HepG2 (cell line): Measurements from ENCODE around the gene PALMD. TPM values are rescaled to one million over a fixed set of nuclear protein-coding genes. Genes with fewer than 3 reads are reported as not detected.

Experiments used
- ATAC-seq: fragments of 200-7000 bp; cut with Tn5 transposase; 3 replicates; pipeline ENCODE4 v1.9.1; 2020; ENCODE audit warnings: mild to moderate bottlenecking, moderate library complexity
- BruUV-seq: library from RNA; stranded (reverse); fragments of 400-500 nt; replicated peaks from 2 replicates; lab custom pipeline; 2021; lab: Mats Ljungman, UMichigan
- CTCF ChIA-PET: fragments of 300-600 bp; formaldehyde crosslinking; extraction: SDS; loops from one replicate; lab custom pipeline; 2021; ENCODE audit warnings: low total read pairs, inconsistent platforms, low intra/inter-chr PET ratio; lab: Yijun Ruan, JAX
- POLR2A ChIA-PET: fragments of 350-600 bp; sonication (Branson Sonifier 250); formaldehyde crosslinking; loops from one replicate; lab custom pipeline; 2020; ENCODE audit warnings: antibody characterized with exemption, inconsistent platforms; lab: Yijun Ruan, JAX
- DNase-seq: peaks from one replicate; pipeline ENCODE4 v3.0.0-alpha.2; 2015; ENCODE audit warnings: low spot score
- FAIRE-seq: peaks from 3 replicates; lab custom pipeline; 2011; peaks lifted over from hg19 to GRCh38; lab: Jason Lieb, UNC
- H2AFZ ChIP-seq: one replicate; pipeline ENCODE4 v1.6.1; 2011; ENCODE audit warnings: low read length, inconsistent platforms
- H3K27ac ChIP-seq: fragments of 300-600 bp; 3 replicates; pipeline ENCODE4 v1.8.0; 2011; ENCODE audit warnings: mixed run types, mild to moderate bottlenecking, mixed read lengths, low read length, inconsistent platforms; ENCODE audit not compliant: insufficient read depth; ENCODE audit errors: extremely low read length
- H3K27me3 ChIP-seq, 2 experiments: fragments of 200-600 bp in 1 of 2; 2 replicates in 1 of 2; 3 replicates in 1 of 2; pipeline versions ENCODE4 v1.6.0 to v1.8.0; 2011; ENCODE audit warnings: low read length in 2 of 2, mild to moderate bottlenecking in 2 of 2, moderate library complexity in 2 of 2, inconsistent platforms in 1 of 2; ENCODE audit not compliant: insufficient read depth in 2 of 2, control insufficient read depth in 1 of 2
- H3K36me3 ChIP-seq, 2 experiments: fragments of 200-600 bp in 1 of 2; replicated peaks in 1 of 2; 2 replicates in 1 of 2; 3 replicates in 1 of 2; pipeline versions ENCODE4 v1.5.1 to v1.8.0; 2011; ENCODE audit warnings: low read length in 2 of 2, inconsistent platforms in 1 of 2; ENCODE audit not compliant: insufficient read depth in 2 of 2, control insufficient read depth in 1 of 2
- H3K4me1 ChIP-seq: 2 replicates; pipeline ENCODE4 v1.5.1; 2012; ENCODE audit warnings: low read length, inconsistent platforms; ENCODE audit not compliant: insufficient read depth
- H3K4me2 ChIP-seq: 2 replicates; pipeline ENCODE4 v1.6.0; 2011; ENCODE audit warnings: low read depth, low read length, inconsistent platforms
- H3K4me3 ChIP-seq, 3 experiments: fragments of 200-600 bp in 1 of 3; sonication (generic), shearing (Covaris generic) in 1 of 3; replicated peaks in 1 of 3; 2 replicates each; pipeline ENCODE4 v1.5.1; 2011 to 2016; ENCODE audit warnings: low read length in 3 of 3, inconsistent platforms in 2 of 3, low read depth in 2 of 3, mild to moderate bottlenecking in 2 of 3, control low read depth in 1 of 3, mixed read lengths in 1 of 3; ENCODE audit not compliant: insufficient read depth in 1 of 3
- H3K79me2 ChIP-seq: one replicate; pipeline ENCODE4 v1.6.1; 2011; ENCODE audit warnings: low read length, inconsistent platforms; ENCODE audit not compliant: insufficient read depth
- H3K9ac ChIP-seq: 2 replicates; pipeline ENCODE4 v1.6.0; 2011; ENCODE audit warnings: mild to moderate bottlenecking, low read depth, low read length, inconsistent platforms; ENCODE audit not compliant: insufficient read depth
- H3K9me3 ChIP-seq: 2 replicates; pipeline ENCODE4 v1.5.1; 2012; ENCODE audit warnings: mild to moderate bottlenecking, low read length
- H4K20me1 ChIP-seq: 2 replicates; pipeline ENCODE4 v1.6.0; 2011; ENCODE audit warnings: inconsistent platforms, mild to moderate bottlenecking, low read length, moderate library complexity; ENCODE audit not compliant: insufficient read depth
- ETV5 ChIP-seq: IDR thresholded peaks from 2 replicates; pipeline ENCODE4 v1.6.1; 2018; ENCODE audit warnings: missing biosample characterization, missing genetic modification reagents, inconsistent platforms, borderline replicate concordance
- WGBS: methylation state at CpG from one replicate; pipeline ENCODE4 v1.1.6; 2017; ENCODE audit warnings: low lambda C conversion rate; 5-methylcytosine and 5-hydroxymethylcytosine counted together
- in situ Hi-C: cut with HindIII; loops from 2 replicates; pipeline ENCODE4 v1.10.0; 2017; ENCODE audit warnings: low pct_unique_long_range_greater_than_20kb; ENCODE audit not compliant: extremely low pct_ligation_motif_present
- intact Hi-C: fragments of 100-400 bp; cut with micrococcal nuclease; formaldehyde crosslinking; loops from one replicate; pipeline ENCODE4 v1.10.0; 2022; ENCODE audit not compliant: unreplicated experiment
- polyA plus RNA-seq, 8 experiments: library from polyadenylated mRNA; depleted of rRNA in 3 of 8; stranded (reverse) in 7 of 8; unstranded in 1 of 8; fragments of >200 nt; fragmentation: Illumina TruSeq in 4 of 8; extraction: Trizol in 4 of 8; gene quantifications; 2 replicates each; pipeline versions ENCODE4 v1.2.1 to v1.2.3, GENCODE V29; 2011 to 2016; ENCODE audit warnings: low read depth in 4 of 8, missing spikeins in 1 of 8, mixed read lengths in 1 of 8; ENCODE audit not compliant: insufficient read depth in 1 of 8
- total RNA-seq, 5 experiments: library from RNA; depleted of rRNA; stranded (reverse); fragments of >200 nt; fragmentation: Illumina TruSeq; extraction: Trizol; gene quantifications; 2 replicates each; pipeline ENCODE4 v1.2.3, GENCODE V29; 2016; ENCODE audit warnings: low read depth in 1 of 5
- TF ChIP-seq, protein P1 (sequence below): sonication (generic); formaldehyde crosslinking; IDR thresholded peaks from 2 replicates; pipeline ENCODE4 v1.4.0; 2020; ENCODE audit warnings: mild to moderate bottlenecking, missing genetic modification reagents

PALMD gene
- total and polyA plus RNA-seq, 2 of the 13 experiments (the other 11 are each of a cell fraction or from before 2014, with no cell fraction given) = 5.5 to 31.1 TPM

DNA sequence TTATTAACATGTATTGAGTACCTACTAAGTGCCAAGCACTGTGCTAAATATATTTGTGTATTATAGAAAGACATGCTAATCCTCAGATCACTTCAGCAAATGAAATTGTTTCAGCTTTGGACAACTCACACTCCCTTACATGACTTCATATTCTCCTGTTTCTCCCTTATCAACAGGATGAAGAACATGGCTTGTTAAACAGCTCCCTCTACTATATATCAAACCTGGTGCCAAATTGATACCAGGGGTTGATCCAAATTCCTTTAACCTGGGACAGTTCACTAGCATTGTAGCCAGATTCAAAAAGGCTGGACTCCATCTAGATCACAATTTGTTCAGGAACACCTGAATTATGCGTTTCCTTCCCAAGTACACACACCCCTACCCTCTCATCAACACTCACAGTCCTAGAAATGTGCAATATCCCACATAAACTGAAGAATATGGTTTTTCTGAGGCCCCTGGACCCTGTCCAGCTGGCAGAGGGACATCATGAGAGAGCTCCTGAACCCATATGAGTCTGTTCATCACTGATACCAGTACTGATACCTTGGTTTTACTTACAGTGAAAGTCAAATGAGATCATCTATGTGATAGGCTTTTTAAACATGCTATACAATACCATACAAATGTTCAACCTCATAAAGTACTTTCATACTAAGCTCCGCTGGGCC lies 47.0 kb upstream of the PALMD start:
- in situ Hi-C loops = no loop called here
- DNase-seq (no peak), ATAC-seq (no peak), FAIRE-seq (no peak)
- Histone ChIP-seq H4K20me1 (no peaks in the 10 kb centered on the region), H3K36me3 (no peaks in the 10 kb centered on the region), H3K4me2 (no peak overlapping the region), H3K9ac (no peak overlapping the region), H3K79me2 (no peaks in the 10 kb centered on the region), H3K27ac (peak overlapping the region; percentile 10), H3K9me3 (no peaks in the 10 kb centered on the region), H3K27me3 (no peaks in the 10 kb centered on the region), H3K4me1 (peaks cover 55% of the 10 kb centered on the region)
- WGBS = 100% methylated on average over 2 of the region's 2 CpGs
- CTCF ChIA-PET = no interaction called here
- TF ChIP-seq, protein P1, sequence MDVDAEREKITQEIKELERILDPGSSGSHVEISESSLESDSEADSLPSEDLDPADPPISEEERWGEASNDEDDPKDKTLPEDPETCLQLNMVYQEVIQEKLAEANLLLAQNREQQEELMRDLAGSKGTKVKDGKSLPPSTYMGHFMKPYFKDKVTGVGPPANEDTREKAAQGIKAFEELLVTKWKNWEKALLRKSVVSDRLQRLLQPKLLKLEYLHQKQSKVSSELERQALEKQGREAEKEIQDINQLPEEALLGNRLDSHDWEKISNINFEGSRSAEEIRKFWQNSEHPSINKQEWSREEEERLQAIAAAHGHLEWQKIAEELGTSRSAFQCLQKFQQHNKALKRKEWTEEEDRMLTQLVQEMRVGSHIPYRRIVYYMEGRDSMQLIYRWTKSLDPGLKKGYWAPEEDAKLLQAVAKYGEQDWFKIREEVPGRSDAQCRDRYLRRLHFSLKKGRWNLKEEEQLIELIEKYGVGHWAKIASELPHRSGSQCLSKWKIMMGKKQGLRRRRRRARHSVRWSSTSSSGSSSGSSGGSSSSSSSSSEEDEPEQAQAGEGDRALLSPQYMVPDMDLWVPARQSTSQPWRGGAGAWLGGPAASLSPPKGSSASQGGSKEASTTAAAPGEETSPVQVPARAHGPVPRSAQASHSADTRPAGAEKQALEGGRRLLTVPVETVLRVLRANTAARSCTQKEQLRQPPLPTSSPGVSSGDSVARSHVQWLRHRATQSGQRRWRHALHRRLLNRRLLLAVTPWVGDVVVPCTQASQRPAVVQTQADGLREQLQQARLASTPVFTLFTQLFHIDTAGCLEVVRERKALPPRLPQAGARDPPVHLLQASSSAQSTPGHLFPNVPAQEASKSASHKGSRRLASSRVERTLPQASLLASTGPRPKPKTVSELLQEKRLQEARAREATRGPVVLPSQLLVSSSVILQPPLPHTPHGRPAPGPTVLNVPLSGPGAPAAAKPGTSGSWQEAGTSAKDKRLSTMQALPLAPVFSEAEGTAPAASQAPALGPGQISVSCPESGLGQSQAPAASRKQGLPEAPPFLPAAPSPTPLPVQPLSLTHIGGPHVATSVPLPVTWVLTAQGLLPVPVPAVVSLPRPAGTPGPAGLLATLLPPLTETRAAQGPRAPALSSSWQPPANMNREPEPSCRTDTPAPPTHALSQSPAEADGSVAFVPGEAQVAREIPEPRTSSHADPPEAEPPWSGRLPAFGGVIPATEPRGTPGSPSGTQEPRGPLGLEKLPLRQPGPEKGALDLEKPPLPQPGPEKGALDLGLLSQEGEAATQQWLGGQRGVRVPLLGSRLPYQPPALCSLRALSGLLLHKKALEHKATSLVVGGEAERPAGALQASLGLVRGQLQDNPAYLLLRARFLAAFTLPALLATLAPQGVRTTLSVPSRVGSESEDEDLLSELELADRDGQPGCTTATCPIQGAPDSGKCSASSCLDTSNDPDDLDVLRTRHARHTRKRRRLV (CRISPR knock-in tag) = no peak
- no peak for TF ChIP-seq ETV5 (CRISPR knock-in tag)
- TF ChIP-seq, all 625 proteins: peak for 0
- H3K4me3 ChIP-seq = no peak overlapping the region
- POLR2A ChIA-PET = interaction anchor here (0.8 to 3.7 kb wide), 4 partner anchors 9 to 48 kb away, joined by 3 to 24 read pairs (median 11); partner anchors contain the start of gene PALMD
- no peak overlapping the region for H2AFZ ChIP-seq
- no TSS peak for BruUV-seq
- intact Hi-C loops = no loop called here
